ENCODE measurements around the gene LILRB2.
"Not testable (repeated sequence)": the region's sequence is repeated elsewhere in the genome, so short reads cannot be mapped to it uniquely, and the experiment has no call there.

GRCh38 chr19:54280441-54280840 is 469 bp downstream of the LILRB2 start:
- TF ChIP-seq CTCF, POLR2A, POLR2AphosphoS5 (IDR thresholded peaks at IDR 0.05): not testable (repeated sequence)

All from stomach (tissue), 4 donors.